Vagina (tissue), 2 donors: ENCODE data around the gene JUN.

Source experiments
- CTCF ChIP-seq, 3 experiments: fragments of 450-650 bp in 2 of 3; fragments of 200-600 bp in 1 of 3; sonication (generic) in 1 of 3; IDR thresholded peaks; one replicate each; pipeline ENCODE4 v1.5.1; 2017 to 2019; ENCODE audit warnings: antibody characterized with exemption in 3 of 3, mild to moderate bottlenecking in 2 of 3, moderate library complexity in 2 of 3
- POLR2A ChIP-seq, 2 donors: fragments of 450-650 bp; IDR thresholded peaks; one replicate each; pipeline ENCODE4 v1.6.1; 2017; ENCODE audit warnings: antibody characterized with exemption in 2 of 2, mild to moderate bottlenecking in 2 of 2, moderate library complexity in 2 of 2

- TF ChIP-seq POLR2A (IDR thresholded peaks at IDR 0.05) (no peak), CTCF (IDR thresholded peaks at IDR 0.05) (no peak)
These were observed 37.1 kb downstream of the JUN start for GRCh38 chr1:58746757-58747156.
